Choroid plexus epithelial cell (primary cell): Measurements from ENCODE around the gene EPS8L2.
"Not testable (repeated sequence)": the region's sequence is repeated elsewhere in the genome, so short reads cannot be mapped to it uniquely, and the experiment has no call there.

Experiments
- DNase-seq: peaks from one replicate; pipeline ENCODE4 v3.0.0-alpha.2; 2010; ENCODE audit warnings: low read depth
- H3K4me3 ChIP-seq: 2 replicates; pipeline ENCODE4 v1.5.1; 2011; ENCODE audit warnings: low read depth, mild to moderate bottlenecking, control low read depth, low read length, moderate library complexity
- TF ChIP-seq, protein P1 (sequence below): conservative IDR thresholded peaks from 2 replicates; pipeline ENCODE4 v1.5.1; 2011; ENCODE audit warnings: low read depth, mild to moderate bottlenecking, control low read depth, inconsistent platforms, low read length, moderate library complexity

The EPS8L2 gene

DNA sequence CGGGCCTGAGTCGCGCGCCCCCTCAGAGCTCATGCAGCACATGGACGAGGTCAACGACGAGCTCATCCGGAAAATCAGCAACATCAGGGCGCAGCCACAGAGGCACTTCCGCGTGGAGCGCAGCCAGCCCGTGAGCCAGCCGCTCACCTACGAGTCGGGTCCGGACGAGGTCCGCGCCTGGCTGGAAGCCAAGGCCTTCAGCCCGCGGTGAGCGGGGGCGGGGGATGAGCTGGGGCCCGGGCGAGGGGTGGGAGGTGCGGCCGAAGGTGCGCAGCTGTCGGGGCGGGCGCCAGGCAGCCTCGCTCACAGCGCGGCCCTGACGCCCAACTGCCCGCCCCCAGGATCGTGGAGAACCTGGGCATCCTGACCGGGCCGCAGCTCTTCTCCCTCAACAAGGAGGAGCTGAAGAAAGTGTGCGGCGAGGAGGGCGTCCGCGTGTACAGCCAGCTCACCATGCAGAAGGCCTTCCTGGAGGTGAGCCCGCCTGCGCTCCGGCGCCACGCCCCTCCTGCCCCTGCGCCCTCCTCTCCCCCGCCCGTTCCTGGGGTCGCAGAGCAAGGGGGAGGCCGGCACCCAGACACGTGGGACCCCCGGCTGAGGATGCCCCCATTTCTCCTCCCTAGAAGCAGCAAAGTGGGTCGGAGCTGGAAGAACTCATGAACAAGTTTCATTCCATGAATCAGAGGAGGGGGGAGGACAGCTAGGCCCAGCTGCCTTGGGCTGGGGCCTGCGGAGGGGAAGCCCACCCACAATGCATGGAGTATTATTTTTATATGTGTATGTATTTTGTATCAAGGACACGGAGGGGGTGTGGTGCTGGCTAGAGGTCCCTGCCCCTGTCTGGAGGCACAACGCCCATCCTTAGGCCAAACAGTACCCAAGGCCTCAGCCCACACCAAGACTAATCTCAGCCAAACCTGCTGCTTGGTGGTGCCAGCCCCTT lies 20.5 kb downstream of the EPS8L2 start:
- DNase-seq: peak; percentile 37
- TF ChIP-seq, protein P1, sequence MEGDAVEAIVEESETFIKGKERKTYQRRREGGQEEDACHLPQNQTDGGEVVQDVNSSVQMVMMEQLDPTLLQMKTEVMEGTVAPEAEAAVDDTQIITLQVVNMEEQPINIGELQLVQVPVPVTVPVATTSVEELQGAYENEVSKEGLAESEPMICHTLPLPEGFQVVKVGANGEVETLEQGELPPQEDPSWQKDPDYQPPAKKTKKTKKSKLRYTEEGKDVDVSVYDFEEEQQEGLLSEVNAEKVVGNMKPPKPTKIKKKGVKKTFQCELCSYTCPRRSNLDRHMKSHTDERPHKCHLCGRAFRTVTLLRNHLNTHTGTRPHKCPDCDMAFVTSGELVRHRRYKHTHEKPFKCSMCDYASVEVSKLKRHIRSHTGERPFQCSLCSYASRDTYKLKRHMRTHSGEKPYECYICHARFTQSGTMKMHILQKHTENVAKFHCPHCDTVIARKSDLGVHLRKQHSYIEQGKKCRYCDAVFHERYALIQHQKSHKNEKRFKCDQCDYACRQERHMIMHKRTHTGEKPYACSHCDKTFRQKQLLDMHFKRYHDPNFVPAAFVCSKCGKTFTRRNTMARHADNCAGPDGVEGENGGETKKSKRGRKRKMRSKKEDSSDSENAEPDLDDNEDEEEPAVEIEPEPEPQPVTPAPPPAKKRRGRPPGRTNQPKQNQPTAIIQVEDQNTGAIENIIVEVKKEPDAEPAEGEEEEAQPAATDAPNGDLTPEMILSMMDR: no peak
- peak overlapping the region; percentile 24 for H3K4me3 ChIP-seq

DNA sequence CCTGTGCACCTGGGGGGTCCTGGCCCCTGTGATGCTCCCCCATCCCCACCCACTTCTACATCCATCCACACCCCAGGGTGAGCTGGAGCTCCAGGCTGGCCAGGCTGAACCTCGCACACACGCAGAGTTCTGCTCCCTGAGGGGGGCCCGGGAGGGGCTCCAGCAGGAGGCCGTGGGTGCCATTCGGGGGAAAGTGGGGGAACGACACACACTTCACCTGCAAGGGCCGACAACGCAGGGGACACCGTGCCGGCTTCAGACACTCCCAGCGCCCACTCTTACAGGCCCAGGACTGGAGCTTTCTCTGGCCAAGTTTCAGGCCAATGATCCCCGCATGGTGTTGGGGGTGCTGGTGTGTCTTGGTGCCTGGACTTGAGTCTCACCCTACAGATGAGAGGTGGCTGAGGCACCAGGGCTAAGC lies 21.3 kb downstream of the EPS8L2 start:
- TF ChIP-seq, protein P1: no peak
- no peak overlapping the region for H3K4me3 ChIP-seq
- DNase-seq: no peak

DNA sequence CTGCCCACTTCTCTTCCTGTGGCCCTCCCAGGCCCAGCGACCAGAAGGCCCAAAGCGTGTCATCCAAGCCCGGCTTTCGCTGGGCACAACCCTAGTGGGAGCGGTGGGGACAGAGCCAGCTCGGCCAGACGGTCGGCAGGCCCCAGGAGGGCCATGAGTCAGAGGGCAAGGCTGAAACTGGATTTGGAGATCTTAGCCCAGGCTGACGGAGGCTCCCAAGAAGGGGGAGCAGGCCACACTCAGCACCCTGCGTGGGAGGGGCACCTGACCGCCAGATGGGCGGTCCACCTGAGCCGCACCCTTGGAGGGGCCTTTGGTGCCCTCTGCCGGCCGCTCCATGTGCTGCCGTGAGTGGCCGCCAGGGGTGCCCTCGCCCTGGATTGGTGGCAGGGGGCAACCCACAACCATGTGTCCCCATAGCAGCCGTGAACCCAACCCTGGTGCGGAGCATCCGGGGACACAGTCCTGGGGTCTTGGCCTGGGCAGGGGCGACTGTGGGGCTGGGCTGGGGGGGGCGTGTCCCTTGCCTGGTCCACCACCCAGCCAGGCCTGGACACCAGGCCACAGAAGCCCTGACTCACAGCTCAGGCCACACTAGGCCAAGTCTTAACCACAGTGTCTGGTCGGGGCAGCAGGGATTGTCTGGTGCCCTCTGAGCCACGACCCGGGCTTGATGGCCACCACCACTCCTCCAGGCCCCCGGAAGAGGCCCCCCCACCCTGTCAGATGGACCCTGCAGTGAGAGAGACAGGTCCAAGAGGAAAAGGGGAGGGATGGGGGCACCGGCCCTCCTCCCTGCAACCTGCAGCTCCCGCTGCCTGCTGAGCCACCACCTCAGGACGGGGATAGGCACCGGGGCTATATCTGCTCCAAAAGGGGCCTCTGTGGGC lies 22.1 kb downstream of the EPS8L2 start:
- DNase-seq: peak; percentile 67
- H3K4me3 ChIP-seq: no peak overlapping the region
- TF ChIP-seq, protein P1: peak; percentile 93

DNA sequence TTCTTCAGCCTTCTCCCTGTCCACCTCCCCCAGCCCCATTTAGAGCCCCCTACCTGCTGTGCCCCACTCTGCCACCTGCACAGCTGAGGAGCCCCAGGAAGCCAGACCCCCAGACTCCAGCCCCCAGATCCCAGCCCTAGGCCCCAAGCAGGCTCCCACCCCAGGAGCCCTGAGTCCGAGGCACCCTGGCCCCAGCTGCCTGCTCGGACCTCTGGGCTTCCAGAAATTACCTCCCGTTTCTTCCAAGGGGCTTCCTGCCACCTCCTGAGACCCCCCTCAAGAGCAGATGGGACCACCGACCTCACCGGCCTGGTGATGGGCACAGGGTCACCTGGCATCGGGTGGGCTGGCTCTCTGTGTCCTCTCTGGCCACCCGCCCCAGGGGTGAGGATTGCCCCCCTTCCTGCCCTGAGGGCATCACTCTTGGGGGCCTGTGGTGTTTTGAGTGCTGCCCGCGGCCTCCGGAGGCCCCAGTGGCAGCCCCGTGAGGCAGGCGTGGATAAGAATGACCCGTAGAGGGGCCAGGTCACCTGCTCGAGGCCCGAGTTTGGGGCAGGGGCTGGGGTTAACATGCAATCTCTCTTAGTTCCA lies 23.0 kb downstream of the EPS8L2 start:
- H3K4me3 ChIP-seq: no peak overlapping the region
- TF ChIP-seq, protein P1: no peak
- no peak for DNase-seq

DNA sequence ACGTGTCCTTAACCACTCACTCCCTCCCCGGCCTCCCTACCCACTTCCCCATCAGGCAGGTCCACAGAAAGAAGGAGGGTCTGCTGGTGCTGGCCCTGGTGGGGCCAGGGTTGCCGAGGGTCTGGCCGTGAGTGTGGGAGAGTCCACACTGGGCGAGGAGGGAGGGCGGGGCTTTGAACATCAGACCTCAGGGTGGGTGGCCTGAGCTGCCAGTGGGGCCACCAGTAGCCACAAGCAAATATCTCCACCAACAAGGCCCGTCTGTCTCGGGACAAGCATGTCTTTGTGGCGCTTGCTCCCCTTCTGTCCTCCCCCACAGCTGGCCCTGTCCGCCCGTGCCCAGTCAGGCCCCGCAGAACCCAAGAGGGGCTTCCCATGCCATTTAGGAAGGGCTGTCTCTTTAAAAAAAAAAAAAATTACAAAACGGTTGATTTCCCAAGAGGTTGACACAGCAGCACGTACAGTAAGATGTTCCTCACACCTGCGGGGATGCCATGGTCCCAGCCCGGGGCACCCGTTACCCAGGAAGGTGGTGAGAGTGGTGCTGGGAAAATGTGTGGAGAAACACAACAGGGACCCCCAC lies 23.6 kb downstream of the EPS8L2 start:
- DNase-seq: no peak
- TF ChIP-seq, protein P1: no peak
- H3K4me3 ChIP-seq: no peak overlapping the region

- H3K4me3 ChIP-seq: no peak overlapping the region
- DNase-seq: no peak
- TF ChIP-seq, protein P1: no peak
Observed at GRCh38 chr11:733072-733471, 27.0 kb downstream of the EPS8L2 start.

GRCh38 chr11:734541-734940 lies 28.5 kb downstream of the EPS8L2 start:
- not testable (repeated sequence) for H3K4me3 ChIP-seq, DNase-seq
